AG04449 (cell line): ENCODE data around the gene EFCAB12.
"Not testable (repeated sequence)": the region's sequence is repeated elsewhere in the genome, so short reads cannot be mapped to it uniquely, and the experiment has no call there.

Experiments
- CTCF ChIA-PET: fragments of 350-600 bp; formaldehyde crosslinking; extraction: SDS; loops from one replicate; lab custom pipeline; 2021; ENCODE audit warnings: antibody characterized with exemption; lab: Yijun Ruan, JAX
- POLR2A ChIA-PET: fragments of 400-600, 350-600 bp; formaldehyde crosslinking; extraction: SDS; loops from one replicate; lab custom pipeline; 2020; ENCODE audit warnings: antibody characterized with exemption, inconsistent platforms; lab: Yijun Ruan, JAX
- DNase-seq: peaks from one replicate; pipeline ENCODE4 v3.0.0-alpha.2; 2010; ENCODE audit warnings: low read depth, low spot score
- H3K4me3 ChIP-seq: 2 replicates; pipeline ENCODE4 v1.5.1; 2011; ENCODE audit warnings: low read depth, mild to moderate bottlenecking, control low read depth, low read length
- CTCF ChIP-seq: IDR thresholded peaks from one replicate; pipeline ENCODE4 v1.5.1; 2011; ENCODE audit warnings: mild to moderate bottlenecking, moderate library complexity, low read length, control low read depth, inconsistent platforms; ENCODE audit not compliant: insufficient read depth; ENCODE audit errors: missing control alignments

EFCAB12 gene

DNA sequence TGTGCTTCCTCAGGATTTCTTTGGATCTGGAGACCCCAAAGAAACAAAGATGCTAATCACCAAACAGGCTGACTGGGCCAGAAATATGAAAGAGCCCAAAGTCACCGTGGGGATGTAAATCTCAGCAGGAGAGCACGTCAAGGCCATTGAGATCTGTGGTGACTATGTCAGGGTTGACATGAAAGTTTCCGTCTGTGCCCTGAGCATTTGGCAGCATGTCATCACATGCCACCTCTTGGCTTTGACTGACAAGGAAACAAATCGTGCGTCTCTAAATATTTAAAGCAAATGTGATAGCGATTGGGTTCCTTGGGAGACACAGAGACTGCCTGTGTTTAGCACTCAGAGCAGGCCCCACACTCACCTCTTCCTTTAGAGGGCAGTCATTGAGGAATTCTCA is 35.2 kb downstream of the EFCAB12 start:
- TF ChIP-seq CTCF, result no peak
- H3K4me3 ChIP-seq, result no peak overlapping the region
- ChIA-PET POLR2A (no interaction called here), CTCF (no interaction called here)
- DNase-seq, result no peak

DNA sequence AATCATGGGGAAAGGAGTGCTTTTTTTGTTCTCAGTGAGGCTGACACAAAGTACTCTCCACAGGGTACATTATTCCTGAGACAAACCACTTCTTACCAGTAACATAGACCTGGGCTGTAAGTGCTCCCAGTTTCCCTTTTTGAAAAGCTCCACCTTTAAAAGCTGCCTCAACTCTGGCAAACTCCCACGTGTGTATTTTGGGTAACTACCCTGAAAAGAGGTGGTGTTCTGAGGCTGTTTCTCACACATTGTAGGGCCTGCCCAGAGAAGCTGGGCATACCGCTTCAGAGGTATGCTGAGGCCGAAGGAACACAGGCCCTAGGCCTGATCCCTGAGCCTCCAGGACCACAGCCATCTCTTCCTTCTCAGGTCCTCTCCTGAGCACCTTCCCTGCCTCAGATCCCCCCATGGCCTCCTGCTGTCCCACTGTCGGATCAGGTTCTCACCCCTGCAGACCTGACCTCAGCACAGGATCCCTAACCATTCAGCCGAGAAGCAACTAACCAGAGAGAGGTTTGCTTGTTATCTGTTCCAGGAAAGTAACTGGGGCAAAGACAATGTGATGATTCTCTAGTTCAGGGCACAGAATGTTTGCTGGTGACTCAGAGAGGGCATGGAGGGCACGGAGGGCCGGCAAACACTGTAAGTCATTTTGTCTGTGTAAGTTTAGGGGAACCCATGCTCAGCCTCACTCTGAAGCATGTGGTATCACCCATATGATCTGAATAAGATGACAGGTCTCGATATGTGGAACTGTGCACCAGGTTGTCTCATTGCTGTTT is 36.1 kb downstream of the EFCAB12 start:
- POLR2A ChIA-PET, H3K4me3 ChIP-seq, DNase-seq, CTCF ChIA-PET: not testable (repeated sequence)

- not testable (repeated sequence) for H3K4me3 ChIP-seq, DNase-seq
- CTCF ChIA-PET, result interaction anchor here (0.8 to 2.0 kb wide), 3 partner anchors 8 to 11 kb away, joined by 3 to 13 read pairs (median 3); no protein-coding TSS in a partner anchor
- POLR2A ChIA-PET, result interaction anchor here (0.6 kb wide), 1 partner anchor 111 kb away, joined by 3 read pairs; no protein-coding TSS in a partner anchor
Observed at GRCh38 chr3:129391583-129391982, 36.9 kb downstream of the EFCAB12 start.

- POLR2A ChIA-PET, result no interaction called here
- DNase-seq, result no peak
- TF ChIP-seq CTCF, result no peak
- CTCF ChIA-PET, result interaction anchor here (1.3 to 2.0 kb wide), 3 partner anchors 10 to 73 kb away, joined by 4 to 13 read pairs (median 4); a partner anchor contains a TSS
- H3K4me3 ChIP-seq, result no peak overlapping the region
Observed at GRCh38 chr3:129389572-129389937, 38.9 kb downstream of the EFCAB12 start.

DNA sequence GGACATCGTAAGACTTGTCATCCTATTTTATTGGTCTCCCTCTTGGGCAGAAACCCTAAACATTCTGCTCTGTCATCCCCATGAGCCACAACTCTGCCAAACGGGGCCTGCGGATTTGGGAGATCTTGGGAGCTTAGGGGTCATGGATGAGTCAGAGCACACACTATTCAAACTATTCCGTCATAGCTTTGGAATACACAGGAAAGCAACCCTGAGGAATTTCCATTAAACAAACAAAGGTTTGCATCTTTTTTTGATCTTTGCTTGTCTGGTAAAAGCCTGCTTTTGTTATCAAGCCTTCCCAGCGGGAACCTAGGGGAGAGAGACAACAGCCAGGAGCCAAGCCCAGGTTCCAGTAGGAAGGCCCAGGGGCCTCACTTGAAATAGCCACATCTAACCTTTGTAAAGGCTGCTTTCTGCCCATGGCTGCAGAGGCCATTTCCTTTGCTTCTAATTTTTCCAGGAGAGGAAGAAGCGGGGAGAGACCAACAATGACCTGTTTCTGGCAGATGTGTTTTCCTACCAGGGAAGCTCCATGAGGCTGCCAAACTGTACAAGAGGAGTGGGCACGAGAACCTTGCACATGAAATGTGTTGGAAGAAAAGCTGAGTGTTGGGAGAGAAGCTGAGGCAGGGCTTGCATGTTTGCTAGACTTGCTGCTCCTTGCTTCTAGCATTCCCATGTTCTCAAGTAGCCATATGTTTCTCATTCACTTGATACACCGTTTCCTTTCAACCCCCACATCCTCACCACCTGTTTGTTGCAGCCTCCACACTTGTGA is 39.5 kb downstream of the EFCAB12 start:
- POLR2A ChIA-PET, DNase-seq, H3K4me3 ChIP-seq: not testable (repeated sequence)
- CTCF ChIA-PET, result interaction anchor here (0.9 to 1.8 kb wide), 4 partner anchors 11 to 73 kb away, joined by 3 to 4 read pairs (median 4); a partner anchor contains a TSS

- ChIA-PET POLR2A (no interaction called here), CTCF (interaction anchor here (0.7 kb wide), 1 partner anchor 108 kb away, joined by 3 read pairs; no protein-coding TSS in a partner anchor)
- no peak for TF ChIP-seq CTCF
- no peak for DNase-seq
- no peak overlapping the region for H3K4me3 ChIP-seq
Observed at GRCh38 chr3:129387487-129387886, 40.9 kb downstream of the EFCAB12 start.

GRCh38 chr3:129386984-129387383 is 41.5 kb downstream of the EFCAB12 start:
- no peak overlapping the region for H3K4me3 ChIP-seq
- ChIA-PET CTCF (interaction anchor here (1.4 kb wide), 1 partner anchor 13 kb away, joined by 5 read pairs; no protein-coding TSS in a partner anchor), POLR2A (no interaction called here)
- no peak for TF ChIP-seq CTCF
- no peak for DNase-seq

GRCh38 chr3:129385507-129385906 is 42.9 kb downstream of the EFCAB12 start:
- POLR2A ChIA-PET, result interaction anchor here (1.3 kb wide), 1 partner anchor 69 kb away, joined by 4 read pairs; a partner anchor contains a TSS
- CTCF ChIA-PET, DNase-seq: not testable (repeated sequence)

More at GRCh38 chr3:129385507-129385906, 42.9 kb downstream of the EFCAB12 start:
- H3K4me3 ChIP-seq, result not testable (repeated sequence)
